Activated CD8-positive, alpha-beta memory T cell treated with anti-CD3 and anti-CD28 coated beads, Interleukin-2, amount 50 U/mL, for 1 hour (primary cell): ENCODE results near the gene RMDN3.

ENCODE experiments used
- DNase-seq: peaks from one replicate; pipeline ENCODE4 v3.0.0-alpha.2; 2020; ENCODE audit errors: extremely low read depth

The RMDN3 gene

DNA sequence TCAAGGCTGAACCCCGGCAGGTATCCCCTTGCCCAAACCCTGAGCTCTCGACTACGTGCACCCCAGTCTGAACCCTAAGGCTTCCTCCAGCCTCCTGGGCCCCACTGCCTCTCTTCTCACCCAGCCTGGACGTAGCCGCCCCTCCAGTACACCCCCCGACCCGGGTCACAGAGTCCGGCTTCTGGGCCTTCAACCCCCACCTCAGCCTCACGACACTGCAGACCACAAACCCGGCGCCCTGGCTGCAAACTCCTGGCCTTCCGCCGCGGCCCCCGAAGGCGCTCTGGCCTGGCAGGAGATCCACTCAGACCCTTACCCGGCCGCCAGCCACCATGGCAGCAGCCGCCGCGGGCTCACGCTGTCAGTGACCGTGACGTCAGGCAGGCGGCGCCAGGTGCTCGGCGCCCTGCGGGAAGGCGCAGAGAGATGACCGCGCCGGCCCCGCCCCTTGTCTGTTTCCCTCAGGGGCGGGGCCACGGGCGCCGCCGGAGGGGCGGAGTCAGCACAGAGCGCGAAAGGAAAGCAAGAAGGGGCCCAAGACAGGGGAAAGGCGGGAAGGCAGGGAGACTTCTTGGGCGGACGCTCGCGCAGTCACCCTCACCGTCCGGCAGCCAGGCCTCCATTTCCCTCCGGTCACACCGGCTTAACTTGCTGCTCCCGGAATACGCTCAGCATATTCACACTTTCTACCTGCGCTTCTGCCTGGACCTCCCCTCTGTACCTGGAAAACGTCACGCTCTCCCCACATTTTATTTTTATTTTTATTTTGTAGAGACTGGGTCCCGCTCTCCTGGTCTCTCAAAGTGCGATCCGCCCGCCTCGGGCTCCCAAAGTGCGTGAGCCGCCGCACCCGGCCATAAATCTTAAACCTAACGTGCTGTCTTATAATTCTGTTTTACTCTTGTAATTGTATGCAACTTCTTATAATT is at the start of gene RMDN3:
TSS of gene RMDN3 (minus strand) at position 372 of the 929 bp plus-strand sequence. CDS start 471 bp downstream, outside the sequence.
- peak; percentile 82 for DNase-seq

DNA sequence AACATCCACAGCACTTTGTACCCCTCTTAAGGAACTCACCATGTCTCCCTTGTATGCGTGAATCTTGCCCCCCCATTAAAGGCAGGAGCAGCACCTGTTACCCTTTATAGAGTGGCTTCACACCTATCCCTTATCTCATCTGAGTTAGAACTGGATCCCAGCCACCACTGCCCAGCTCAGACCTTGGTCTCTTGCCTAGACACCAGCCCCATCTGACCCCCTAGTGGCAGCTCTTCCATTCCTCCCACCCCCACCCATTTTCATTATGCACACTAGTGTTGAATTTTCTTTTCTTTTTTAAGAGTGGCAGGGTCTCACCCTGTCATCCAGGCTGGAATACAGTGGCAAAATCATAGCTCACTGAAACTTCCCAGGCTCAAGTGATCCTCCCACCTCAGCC is 48.6 kb upstream of the RMDN3 start:
- DNase-seq = no peak

GRCh38 chr15:40803076-40803475 is 48.0 kb upstream of the RMDN3 start:
- DNase-seq = no peak

GRCh38 chr15:40799523-40799922 is 44.5 kb upstream of the RMDN3 start:
- DNase-seq = no peak

DNA sequence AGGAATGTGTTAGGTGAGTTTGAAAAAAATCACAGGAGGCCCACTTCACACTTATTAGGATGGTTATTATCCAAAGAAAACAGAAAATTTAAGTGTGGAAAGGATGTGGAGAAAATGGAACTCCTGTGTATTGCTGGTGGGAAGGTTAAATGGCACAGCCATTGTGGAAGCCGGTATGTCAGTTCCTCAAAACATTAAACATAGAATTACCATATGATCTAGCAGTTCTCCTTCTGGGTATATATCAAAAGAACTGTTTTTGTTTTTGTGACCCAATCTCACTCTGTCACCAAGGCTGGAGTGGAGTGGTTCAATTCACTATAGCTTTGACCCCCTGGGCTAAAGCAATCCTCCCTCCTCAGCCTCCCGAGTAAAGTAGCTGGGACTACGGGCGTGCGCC is 41.5 kb upstream of the RMDN3 start:
- DNase-seq = no peak

GRCh38 chr15:40796041-40796440 is 41.0 kb upstream of the RMDN3 start:
- no peak for DNase-seq

GRCh38 chr15:40793216-40793989 is 38.3 kb upstream of the RMDN3 start:
- no peak for DNase-seq

- DNase-seq = no peak
Observed at GRCh38 chr15:40792394-40792793, 37.3 kb upstream of the RMDN3 start.

DNA sequence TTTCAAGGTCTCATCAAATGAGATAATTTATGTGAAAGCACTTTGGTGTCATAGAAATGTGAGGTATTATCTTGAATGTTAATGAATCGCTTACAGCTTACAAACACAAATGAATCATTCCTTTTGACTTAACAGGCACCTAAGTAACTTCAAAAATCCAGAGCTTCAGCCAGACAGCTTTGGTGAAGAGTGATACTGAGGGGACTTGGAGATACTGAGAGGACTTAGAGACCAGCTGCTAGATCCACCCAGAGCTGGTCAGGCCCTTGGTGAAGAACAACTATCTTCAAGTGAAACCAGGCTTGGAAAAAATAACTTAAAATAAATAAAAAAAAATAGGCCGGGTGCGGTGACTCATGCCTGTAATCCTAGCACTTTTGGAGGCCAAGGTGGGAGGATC is 35.7 kb upstream of the RMDN3 start:
- no peak for DNase-seq

DNA sequence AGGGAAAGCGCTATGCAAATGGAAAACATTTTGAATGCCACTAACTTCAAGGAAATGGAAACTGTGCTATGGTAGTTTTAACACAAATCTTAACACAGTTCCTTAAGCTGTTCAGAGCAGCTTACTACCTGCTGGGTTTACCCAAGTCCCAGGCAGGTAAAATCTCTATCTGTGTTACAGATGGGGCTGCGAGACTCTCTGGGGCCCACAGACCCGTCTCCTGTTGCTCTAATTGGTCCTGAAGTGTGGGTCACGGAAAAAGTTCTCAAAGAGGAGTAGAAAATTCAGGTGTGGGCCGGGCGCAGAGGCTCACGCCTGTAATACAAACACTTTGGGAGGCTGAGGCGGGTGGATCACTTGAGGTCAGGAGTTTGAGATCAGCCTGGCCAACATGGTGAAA is 34.9 kb upstream of the RMDN3 start:
- DNase-seq = no peak

DNA sequence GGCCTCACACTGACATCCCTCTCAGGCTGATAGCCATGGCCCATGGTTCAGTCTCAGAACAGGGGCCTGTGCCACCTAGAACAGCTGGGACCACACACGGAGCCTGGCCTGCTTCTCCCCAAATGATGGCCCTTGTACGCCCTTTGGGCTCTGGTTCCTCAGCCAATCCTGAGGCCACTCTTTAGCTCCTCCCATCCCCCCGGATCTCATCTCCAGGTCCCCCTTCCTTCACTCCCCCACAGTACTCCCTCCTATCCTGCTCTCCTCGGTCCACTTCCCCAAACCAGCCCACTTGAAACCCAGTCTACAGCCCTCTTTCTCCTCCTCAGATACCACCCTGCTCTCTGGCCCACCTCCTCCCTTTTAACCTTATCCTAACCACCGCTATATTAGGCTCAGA is 34.1 kb upstream of the RMDN3 start:
- no peak for DNase-seq

GRCh38 chr15:40787991-40788390 is 32.9 kb upstream of the RMDN3 start:
- DNase-seq = no peak

DNA sequence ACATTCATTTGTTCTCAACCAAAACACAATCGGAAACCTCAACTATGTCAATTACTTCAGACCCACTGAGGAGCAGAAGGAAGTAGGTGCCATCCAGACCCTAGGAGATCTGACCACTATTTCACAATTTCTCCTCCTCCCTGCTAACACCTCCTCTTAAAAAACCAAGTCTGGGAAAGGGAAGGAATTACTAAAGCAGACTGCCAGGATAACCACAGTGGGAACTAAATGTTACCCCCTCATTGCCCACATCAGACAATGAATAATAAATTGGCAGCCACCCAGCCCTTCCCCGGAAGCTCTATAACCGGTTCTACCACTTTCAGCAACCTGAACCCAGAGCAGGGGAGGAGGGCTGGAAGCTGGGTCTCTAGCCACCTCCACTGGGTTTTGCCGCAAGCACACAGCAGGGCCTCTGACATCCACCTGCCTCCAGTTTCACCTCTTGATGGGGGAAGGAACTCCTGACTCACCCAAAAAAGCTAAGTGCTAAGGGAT is 32.3 kb upstream of the RMDN3 start:
- DNase-seq = no peak

DNA sequence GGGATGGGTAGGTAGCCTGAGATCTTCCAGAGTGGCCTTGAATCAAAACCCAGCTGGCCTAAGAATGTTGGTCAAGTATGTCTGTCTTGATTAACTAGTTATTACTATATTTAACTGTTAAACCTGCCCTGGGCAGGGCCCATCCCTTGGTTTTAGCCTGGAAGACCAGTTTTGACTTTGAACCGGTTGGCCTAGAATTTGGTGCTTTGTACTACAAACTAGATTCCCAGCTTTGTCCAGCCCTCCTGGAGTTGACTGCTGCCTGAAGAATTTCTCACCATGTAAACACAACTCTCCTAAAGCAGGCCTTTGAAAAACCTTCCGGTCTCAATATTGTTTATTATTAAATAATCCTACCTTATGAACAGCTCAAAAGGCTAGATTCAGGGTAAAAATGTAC is 30.8 kb upstream of the RMDN3 start:
- DNase-seq = no peak

DNA sequence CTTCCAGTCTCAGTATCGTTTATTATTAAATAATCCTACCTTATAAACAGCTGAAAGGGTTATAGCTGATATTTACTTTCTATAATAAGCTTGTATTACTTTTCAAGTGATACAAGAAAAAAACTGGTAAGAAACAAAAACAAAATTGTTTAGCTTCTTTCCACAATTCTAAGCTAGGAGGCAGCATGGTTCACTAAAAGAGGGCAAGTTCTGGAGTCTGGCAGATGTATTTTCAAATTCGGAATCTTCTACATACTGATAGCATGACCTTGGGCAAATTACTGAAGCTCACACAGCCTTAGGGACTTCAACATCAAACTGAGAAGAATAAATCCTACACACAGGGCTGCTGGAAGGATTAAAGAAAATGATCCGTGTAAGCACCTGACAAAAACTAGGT is 30.1 kb upstream of the RMDN3 start:
- DNase-seq = no peak

GRCh38 chr15:40782609-40783227 is 27.7 kb upstream of the RMDN3 start:
- no peak for DNase-seq

DNA sequence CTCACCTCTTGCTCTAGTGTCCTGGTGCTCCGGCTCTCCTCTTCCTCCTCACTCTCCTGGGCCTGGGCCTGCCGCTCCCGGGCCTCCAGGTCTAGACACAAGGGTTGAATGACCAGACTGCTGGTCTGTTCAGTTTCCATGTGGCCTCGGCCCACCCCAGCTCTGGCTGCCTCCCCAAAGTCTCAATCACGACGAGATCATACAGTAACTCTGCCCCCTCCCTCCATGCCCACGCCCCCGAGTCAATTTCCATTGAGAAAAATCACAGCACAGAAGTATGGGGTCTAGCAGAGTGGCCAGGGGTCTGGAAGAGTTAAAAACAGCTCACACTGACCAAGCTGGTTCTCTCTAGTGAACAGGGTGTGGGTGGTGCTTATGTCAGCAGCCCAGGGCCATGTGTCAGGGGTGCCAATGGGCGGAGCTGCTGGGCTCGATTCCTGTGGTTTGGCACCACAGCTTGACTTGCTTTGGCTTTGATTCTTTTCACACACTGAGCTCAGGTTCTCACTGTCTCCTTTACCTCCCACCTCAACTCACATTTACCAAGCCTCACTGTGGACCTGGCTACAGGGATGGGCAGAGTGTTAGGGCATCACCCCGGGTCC is 21.6 kb upstream of the RMDN3 start:
- no peak for DNase-seq

- no peak for DNase-seq
Observed at GRCh38 chr15:40775740-40776536, 20.9 kb upstream of the RMDN3 start.

DNA sequence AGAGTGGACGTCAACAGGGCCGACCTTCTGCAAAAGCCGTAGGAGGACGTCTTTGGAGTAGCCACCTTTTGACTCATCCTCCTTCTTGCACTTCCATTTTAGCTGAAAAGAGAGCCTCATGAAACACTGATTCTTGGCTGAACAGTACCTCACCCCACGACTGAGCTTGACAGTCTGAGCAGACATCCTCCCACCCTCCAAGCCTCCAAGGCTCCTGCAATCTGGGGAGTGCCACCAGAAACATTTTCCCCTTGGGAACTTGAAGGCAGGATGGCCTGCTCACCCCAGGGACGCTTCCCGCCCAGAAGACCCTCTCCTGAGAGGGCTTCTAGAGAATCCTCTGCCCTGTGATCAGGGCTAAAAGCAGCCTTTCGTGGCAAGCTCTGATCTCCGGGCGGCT is 20.0 kb upstream of the RMDN3 start:
- no peak for DNase-seq

GRCh38 chr15:40773902-40774301 is 18.8 kb upstream of the RMDN3 start:
- no peak for DNase-seq

- no peak for DNase-seq
Observed at GRCh38 chr15:40773496-40773895, 18.4 kb upstream of the RMDN3 start.
